Astrocyte (in vitro differentiated cells and primary cell): ENCODE data around the gene TBC1D16. TPM values are rescaled to one million over a fixed set of nuclear protein-coding genes. Genes with fewer than 3 reads are reported as not detected.
A peak's percentile ranks its signal among the peaks of the same experiment; 100 is the strongest.

Experiments
- DNase-seq: peaks from one replicate; pipeline ENCODE4 v3.0.0-alpha.2; 2010; ENCODE audit warnings: low read depth
- FAIRE-seq: peaks from 2 replicates; lab custom pipeline; 2011; peaks lifted over from hg19 to GRCh38; lab: Jason Lieb, UNC
- H2AFZ ChIP-seq: 2 replicates; pipeline ENCODE4 v1.6.0; 2012; ENCODE audit warnings: low read depth, low read length, inconsistent platforms
- H3K27ac ChIP-seq: 2 replicates; pipeline ENCODE4 v1.5.1; 2011; ENCODE audit warnings: low read depth, low read length, inconsistent platforms
- H3K27me3 ChIP-seq: 2 replicates; pipeline ENCODE4 v1.6.0; 2011; ENCODE audit warnings: low read length, inconsistent platforms; ENCODE audit not compliant: insufficient read depth
- H3K36me3 ChIP-seq: 2 replicates; pipeline ENCODE4 v1.5.1; 2011; ENCODE audit warnings: low read length, inconsistent platforms; ENCODE audit not compliant: insufficient read depth
- H3K4me1 ChIP-seq: 2 replicates; pipeline ENCODE4 v1.5.1; 2011; ENCODE audit warnings: low read length, inconsistent platforms; ENCODE audit not compliant: insufficient read depth
- H3K4me2 ChIP-seq: 2 replicates; pipeline ENCODE4 v1.6.0; 2012; ENCODE audit warnings: low read length, inconsistent platforms
- H3K4me3 ChIP-seq: 2 replicates; pipeline ENCODE4 v1.5.1; 2011; ENCODE audit warnings: low read depth, mild to moderate bottlenecking, low read length, inconsistent platforms; ENCODE audit not compliant: insufficient read depth
- H3K79me2 ChIP-seq: 2 replicates; pipeline ENCODE4 v1.6.0; 2012; ENCODE audit warnings: mild to moderate bottlenecking, low read length, inconsistent platforms; ENCODE audit not compliant: insufficient read depth
- H3K9ac ChIP-seq: 2 replicates; pipeline ENCODE4 v1.6.0; 2012; ENCODE audit warnings: mild to moderate bottlenecking, low read length, inconsistent platforms
- H3K9me3 ChIP-seq: 2 replicates; pipeline ENCODE4 v1.5.1; 2012; ENCODE audit warnings: low read depth, mild to moderate bottlenecking, low read length, inconsistent platforms; ENCODE audit not compliant: insufficient read depth
- H4K20me1 ChIP-seq: 2 replicates; pipeline ENCODE4 v1.6.0; 2012; ENCODE audit warnings: low read length, inconsistent platforms; ENCODE audit not compliant: insufficient read depth
- H3K27ac Mint-ChIP-seq: one replicate; pipeline ENCODE4 v1.8.0; 2021; ENCODE audit warnings: mild to moderate bottlenecking, mixed read lengths; ENCODE audit not compliant: unreplicated experiment
- H3K27me3 Mint-ChIP-seq: one replicate; pipeline ENCODE4 v1.8.0; 2021; ENCODE audit warnings: low read depth, mixed read lengths; ENCODE audit not compliant: unreplicated experiment
- H3K36me3 Mint-ChIP-seq: one replicate; pipeline ENCODE4 v1.8.0; 2021; ENCODE audit warnings: low read depth, mixed read lengths; ENCODE audit not compliant: unreplicated experiment
- H3K4me1 Mint-ChIP-seq: one replicate; pipeline ENCODE4 v1.8.0; 2021; ENCODE audit warnings: low read depth, mixed read lengths; ENCODE audit not compliant: unreplicated experiment
- H3K4me3 Mint-ChIP-seq: one replicate; pipeline ENCODE4 v1.8.0; 2021; ENCODE audit warnings: mild to moderate bottlenecking, moderate library complexity, mixed read lengths; ENCODE audit not compliant: unreplicated experiment
- H3K9me3 Mint-ChIP-seq: one replicate; pipeline ENCODE4 v1.8.0; 2021; ENCODE audit warnings: mild to moderate bottlenecking, mixed read lengths; ENCODE audit not compliant: unreplicated experiment
- EZH2 ChIP-seq: IDR thresholded peaks from 2 replicates; pipeline ENCODE4 v1.6.1; 2012; ENCODE audit warnings: mild to moderate bottlenecking, low read length, inconsistent platforms; ENCODE audit not compliant: insufficient read depth
- total RNA-seq: library from RNA; stranded (reverse); gene quantifications from 2 replicates; pipeline ENCODE4 v1.2.1, GENCODE V29; 2021
- TF ChIP-seq, protein P1 (sequence below): IDR thresholded peaks from 2 replicates; pipeline ENCODE4 v1.5.1; 2011; ENCODE audit warnings: low read depth, mild to moderate bottlenecking, inconsistent platforms, low read length, moderate library complexity; ENCODE audit not compliant: insufficient read depth

Gene TBC1D16
- total RNA-seq, 1 donor from 2014 or later = 37.6 TPM

GRCh38 chr17:79907850-79908249, 127.8 kb downstream of the TBC1D16 start:
- no peak overlapping the region for H2AFZ ChIP-seq

DNA sequence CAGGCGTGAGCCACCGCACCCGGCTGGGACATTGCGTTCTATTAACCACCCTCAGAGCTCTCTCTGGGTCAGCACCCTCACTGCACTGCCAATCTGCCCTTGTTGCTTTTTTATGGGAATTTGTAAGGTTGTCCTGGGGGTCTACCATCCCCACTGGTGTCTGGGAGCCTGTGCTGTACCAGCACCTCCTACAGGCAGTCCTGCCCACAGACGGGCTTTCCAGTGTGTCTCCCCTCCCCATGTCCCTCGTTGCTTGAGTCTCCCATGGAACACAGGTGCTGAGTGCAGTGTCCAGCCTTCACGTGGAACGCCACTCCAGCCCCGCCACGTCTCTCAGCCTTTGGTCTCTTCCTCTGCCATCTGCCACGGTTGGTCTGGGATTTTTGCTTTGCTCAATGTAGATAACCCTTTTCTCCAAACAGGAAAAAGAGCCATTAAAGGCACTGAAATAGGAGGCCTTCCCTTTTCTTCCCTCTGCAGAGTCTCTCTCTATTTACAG, 128.4 kb downstream of the TBC1D16 start:
- Mint-ChIP-seq H3K27ac (no peak overlapping the region), H3K9me3 (no peaks in the 10 kb centered on the region), H3K27me3 (peaks cover 41% of the 10 kb centered on the region), H3K4me3 (no peak overlapping the region), H3K36me3 (no peaks in the 10 kb centered on the region), H3K4me1 (no peaks in the 10 kb centered on the region)
- H4K20me1 ChIP-seq = no peaks in the 10 kb centered on the region
- H3K36me3 ChIP-seq = no peaks in the 10 kb centered on the region
- no peak for DNase-seq
- FAIRE-seq = no peak
- no peaks in the 10 kb centered on the region for H3K4me1 ChIP-seq
- H3K4me3 ChIP-seq = no peak overlapping the region
- TF ChIP-seq, protein P1, sequence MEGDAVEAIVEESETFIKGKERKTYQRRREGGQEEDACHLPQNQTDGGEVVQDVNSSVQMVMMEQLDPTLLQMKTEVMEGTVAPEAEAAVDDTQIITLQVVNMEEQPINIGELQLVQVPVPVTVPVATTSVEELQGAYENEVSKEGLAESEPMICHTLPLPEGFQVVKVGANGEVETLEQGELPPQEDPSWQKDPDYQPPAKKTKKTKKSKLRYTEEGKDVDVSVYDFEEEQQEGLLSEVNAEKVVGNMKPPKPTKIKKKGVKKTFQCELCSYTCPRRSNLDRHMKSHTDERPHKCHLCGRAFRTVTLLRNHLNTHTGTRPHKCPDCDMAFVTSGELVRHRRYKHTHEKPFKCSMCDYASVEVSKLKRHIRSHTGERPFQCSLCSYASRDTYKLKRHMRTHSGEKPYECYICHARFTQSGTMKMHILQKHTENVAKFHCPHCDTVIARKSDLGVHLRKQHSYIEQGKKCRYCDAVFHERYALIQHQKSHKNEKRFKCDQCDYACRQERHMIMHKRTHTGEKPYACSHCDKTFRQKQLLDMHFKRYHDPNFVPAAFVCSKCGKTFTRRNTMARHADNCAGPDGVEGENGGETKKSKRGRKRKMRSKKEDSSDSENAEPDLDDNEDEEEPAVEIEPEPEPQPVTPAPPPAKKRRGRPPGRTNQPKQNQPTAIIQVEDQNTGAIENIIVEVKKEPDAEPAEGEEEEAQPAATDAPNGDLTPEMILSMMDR = no peak
- TF ChIP-seq EZH2 = no peak
- H3K79me2 ChIP-seq = no peaks in the 10 kb centered on the region
- peaks cover 6% of the 10 kb centered on the region for H3K27me3 ChIP-seq
- no peak overlapping the region for H3K4me2 ChIP-seq
- H3K27ac ChIP-seq = no peak overlapping the region
- H2AFZ ChIP-seq = no peak overlapping the region
- H3K9me3 ChIP-seq = no peaks in the 10 kb centered on the region
- H3K9ac ChIP-seq = no peak overlapping the region

More at GRCh38 chr17:79907850-79908249, 127.8 kb downstream of the TBC1D16 start:
- DNase-seq (no peak), FAIRE-seq (no peak)
- Histone ChIP-seq H3K27me3 (peaks cover 4% of the 10 kb centered on the region), H3K27ac (no peak overlapping the region), H3K79me2 (no peaks in the 10 kb centered on the region), H3K4me2 (no peak overlapping the region), H3K9me3 (no peaks in the 10 kb centered on the region), H3K9ac (no peak overlapping the region), H3K4me3 (no peak overlapping the region), H3K4me1 (no peaks in the 10 kb centered on the region), H4K20me1 (no peaks in the 10 kb centered on the region), H3K36me3 (no peaks in the 10 kb centered on the region)
- no peaks in the 10 kb centered on the region for H3K9me3 Mint-ChIP-seq
- peaks cover 36% of the 10 kb centered on the region for H3K27me3 Mint-ChIP-seq
- no peak overlapping the region for H3K27ac Mint-ChIP-seq
- no peaks in the 10 kb centered on the region for H3K36me3 Mint-ChIP-seq
- no peak overlapping the region for H3K4me3 Mint-ChIP-seq
- TF ChIP-seq, protein P1 = no peak
- no peak for TF ChIP-seq EZH2
- H3K4me1 Mint-ChIP-seq = no peaks in the 10 kb centered on the region

GRCh38 chr17:79905832-79906231, 129.8 kb downstream of the TBC1D16 start:
- H3K4me3 Mint-ChIP-seq = no peak overlapping the region
- no peak overlapping the region for H3K27ac Mint-ChIP-seq

More at GRCh38 chr17:79905832-79906231, 129.8 kb downstream of the TBC1D16 start:
- H4K20me1 ChIP-seq = no peaks in the 10 kb centered on the region
- no peak overlapping the region for H3K4me3 ChIP-seq
- Mint-ChIP-seq H3K9me3 (no peaks in the 10 kb centered on the region), H3K4me1 (no peaks in the 10 kb centered on the region), H3K36me3 (no peaks in the 10 kb centered on the region), H3K27me3 (peaks cover 48% of the 10 kb centered on the region)
- no peak overlapping the region for H3K27ac ChIP-seq
- H3K79me2 ChIP-seq = no peaks in the 10 kb centered on the region
- no peak overlapping the region for H3K4me2 ChIP-seq
- H3K27me3 ChIP-seq = peaks cover 14% of the 10 kb centered on the region
- DNase-seq = no peak
- H3K36me3 ChIP-seq = no peaks in the 10 kb centered on the region
- no peaks in the 10 kb centered on the region for H3K4me1 ChIP-seq
- no peak overlapping the region for H3K9ac ChIP-seq
- no peak for TF ChIP-seq EZH2
- TF ChIP-seq, protein P1 = peak; percentile 16
- no peak for FAIRE-seq
- no peaks in the 10 kb centered on the region for H3K9me3 ChIP-seq
- H2AFZ ChIP-seq = no peak overlapping the region
